GM21526 (cell line): ENCODE data around the gene PBLD.

Experiments used
- ATAC-seq: cut with Tn5 transposase; IDR thresholded peaks from one replicate; pipeline ENCODE4 v1.9.1; 2021; ENCODE audit warnings: moderate library complexity; ENCODE audit not compliant: unreplicated experiment, low FRiP score

The PBLD gene

DNA sequence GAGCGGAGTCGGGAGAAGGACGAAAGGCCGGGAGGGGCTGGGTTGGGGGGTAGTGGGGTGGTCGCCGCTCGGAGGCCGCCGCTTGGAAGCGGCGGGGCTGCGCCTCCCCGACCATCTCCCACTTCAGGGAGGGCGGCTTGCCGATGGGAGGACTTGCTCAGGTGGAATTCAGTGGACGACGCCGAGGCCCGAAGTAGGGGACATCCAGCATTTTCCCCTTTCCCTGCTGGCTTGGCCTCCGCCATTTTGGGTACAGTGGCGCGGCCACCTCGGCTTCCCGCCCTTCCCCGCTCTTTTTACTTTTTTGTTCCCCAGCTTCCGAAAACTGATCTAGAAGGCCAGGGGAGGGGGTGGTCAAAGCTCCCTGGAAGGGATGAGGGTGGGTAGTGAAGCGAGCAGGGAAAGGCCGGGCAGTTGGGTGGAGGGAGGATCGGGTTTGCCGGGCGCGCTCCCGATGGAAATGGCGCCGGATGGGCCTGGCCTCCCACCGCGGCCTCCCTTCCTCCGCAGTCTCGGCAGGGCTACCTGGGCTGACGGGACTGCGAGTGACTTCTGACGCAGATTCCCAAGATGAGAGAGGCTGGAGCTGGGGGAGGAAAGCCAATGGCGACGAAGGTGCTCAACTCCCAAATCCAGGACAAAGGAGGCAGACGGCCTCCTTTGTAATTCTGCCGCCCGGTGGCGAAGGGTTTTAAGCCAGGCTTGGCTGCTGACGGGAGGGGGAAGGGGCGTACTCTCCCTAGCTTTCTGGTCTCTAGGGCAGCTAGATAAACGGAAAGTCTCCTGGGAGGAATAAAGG lies at the start of gene PBLD:
TSS of gene PBLD (minus strand) at position 670 of the 799 bp plus-strand sequence. CDS start 26,084 bp downstream, outside the sequence.
- ATAC-seq, result peak; percentile 13

DNA sequence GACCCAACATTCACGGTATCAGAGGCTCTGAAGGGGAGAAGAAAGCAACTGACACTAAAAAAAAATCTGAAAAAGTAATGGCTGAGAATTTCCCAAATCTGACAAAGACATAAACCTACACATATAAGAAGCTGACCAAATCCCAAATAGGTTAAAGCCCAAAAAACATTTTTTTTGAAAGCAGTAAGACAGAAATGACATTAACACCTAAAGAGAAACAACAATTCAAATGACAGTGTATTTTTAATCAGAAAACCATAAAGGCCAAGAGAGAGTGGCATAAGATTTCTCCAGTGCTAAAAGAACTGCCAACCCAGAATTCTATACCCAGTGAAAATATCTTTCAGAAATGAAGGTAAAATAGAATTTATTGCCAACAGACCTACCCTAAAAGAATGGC lies 38.9 kb upstream of the PBLD start:
- ATAC-seq, result no peak

DNA sequence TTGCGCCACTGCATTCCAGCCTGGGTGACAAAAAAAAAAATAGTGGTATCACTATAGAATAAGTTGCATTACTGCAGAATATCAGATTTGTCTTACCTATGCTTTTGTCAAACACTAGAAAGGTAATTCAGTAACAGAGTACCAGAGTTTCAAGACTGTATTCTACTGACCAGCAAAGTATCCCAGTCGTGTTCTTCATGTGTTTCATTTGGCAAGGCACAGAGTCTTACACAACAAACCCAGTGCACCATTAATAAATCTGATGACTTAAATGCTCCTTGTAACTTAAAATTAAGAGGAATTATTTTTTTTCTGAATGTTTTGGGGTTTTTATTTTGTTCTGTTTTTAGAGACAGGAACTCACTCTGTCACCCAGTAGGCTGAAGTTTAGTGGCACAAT lies 34.4 kb upstream of the PBLD start:
- ATAC-seq, result no peak

DNA sequence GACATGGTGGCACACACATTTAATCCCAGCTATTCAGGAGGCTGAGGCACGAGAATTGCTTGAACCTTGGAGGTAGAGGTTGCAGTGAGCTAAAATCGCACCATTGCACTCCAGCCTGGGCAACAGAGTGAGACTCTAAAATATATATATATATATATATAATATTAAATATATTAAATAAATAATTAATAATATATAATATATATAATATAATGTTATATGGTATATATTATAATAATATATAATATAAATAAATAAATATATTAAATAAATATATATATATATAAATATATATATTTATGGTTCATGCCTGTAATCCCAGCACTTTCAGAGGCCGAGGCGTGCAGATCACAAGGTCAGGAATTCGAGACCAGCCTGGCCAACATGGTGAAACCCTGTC lies 33.9 kb upstream of the PBLD start:
- no peak for ATAC-seq

DNA sequence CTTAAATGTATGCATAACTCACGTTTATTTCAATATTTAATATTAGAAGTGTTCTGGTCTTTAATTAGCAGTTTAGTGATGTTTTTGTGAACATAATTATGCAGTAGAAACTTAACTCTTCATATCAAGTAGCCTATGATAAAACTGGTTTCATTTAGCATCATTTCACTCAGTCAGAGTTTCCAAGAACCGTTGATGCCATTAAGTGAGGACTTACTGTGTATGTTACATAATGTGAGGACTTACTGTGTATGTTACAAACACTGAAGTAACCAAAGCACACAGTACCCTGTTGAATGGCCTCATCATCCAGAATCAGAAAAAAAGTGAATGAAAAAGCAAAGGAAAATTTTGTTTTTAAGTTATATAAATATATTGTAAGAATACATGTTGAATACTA lies 32.9 kb upstream of the PBLD start:
- no peak for ATAC-seq

DNA sequence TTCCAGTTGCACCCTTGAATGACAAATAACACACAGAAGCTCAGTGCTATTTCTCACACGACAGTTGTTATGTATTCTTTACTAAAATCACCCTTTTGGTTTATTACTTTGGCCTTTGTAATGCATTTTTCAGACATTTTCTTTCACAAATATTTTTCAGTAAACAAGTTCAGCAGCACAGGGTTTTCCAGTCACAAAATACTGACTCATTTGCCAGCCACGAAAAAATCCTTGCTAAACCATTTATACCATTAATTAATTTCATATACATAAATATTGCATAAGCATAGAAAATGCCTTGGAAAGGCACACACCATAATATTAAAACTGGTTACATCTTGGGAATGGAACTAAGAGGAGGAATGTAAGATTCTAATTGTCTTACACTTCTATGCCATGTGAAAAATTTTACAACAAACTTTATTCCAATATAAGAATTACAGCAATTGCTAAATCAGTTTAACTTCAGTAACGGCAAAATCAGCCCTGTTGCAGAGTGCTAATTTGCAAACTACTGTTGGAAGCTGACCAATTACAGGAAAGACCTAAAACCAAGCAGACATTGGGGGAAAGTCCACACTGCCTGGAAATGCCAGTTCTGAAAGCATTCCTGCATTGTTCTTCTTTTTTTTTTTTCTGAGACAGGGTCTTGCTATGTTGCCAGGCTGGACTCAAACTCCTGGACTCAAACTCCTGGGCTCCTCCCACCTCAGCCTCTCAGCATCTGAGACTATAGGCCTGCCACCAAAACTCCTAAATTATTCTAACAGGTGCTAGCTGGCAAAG lies 31.6 kb upstream of the PBLD start:
- no peak for ATAC-seq

DNA sequence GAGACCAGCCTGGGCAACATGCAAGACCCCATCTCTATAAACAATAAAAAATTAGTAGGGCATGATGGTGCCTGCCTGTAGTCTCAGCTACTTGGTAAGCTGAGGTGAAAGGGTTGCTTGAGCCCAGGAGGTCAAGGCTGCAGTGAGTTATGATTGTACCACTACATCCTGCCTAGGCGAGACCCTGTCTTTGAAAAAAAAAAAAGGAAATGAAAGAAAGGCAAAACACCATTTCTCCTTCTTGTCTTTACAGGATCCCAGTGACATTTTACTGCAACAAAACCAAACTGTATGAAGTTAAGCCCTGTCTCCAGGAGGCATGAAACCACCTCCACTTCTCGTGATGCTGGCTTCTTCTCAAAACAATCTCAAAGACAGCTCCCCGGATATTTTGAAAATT lies 29.9 kb upstream of the PBLD start:
- no peak for ATAC-seq

DNA sequence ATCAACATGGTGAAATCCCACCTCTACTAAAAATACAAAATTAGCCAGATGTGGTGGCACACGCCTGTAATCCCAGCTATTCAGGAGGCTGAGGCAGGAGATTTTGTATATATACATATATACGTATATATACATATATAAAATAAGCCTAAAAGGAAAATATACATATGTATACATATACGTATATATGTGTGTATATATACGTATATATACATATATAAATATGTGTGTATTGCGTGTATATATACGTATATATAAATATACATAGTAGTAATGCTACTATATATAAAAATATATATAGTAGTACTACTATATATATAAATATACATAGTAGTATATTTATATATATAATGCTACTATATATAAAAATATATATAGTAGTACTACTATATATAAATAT lies 26.5 kb upstream of the PBLD start:
- no peak for ATAC-seq

DNA sequence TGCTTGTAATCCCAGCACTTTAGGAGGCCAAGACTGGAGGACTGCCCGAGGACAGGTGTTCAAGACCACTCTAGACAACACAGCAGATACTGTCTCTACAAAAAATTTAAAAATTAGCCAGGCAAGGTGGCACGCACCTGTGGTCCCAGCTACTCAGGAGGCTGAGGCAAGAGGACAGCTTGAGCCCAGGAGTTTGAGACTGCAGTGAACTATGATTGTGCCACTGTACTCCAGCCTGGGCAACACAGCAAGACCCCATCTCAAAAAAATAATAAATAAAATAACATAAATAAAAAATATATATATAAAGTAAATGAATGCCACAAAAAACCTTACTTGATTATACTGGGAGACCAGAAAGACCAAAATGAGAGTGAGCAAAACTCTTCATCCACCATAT lies 20.8 kb upstream of the PBLD start:
- ATAC-seq, result no peak

DNA sequence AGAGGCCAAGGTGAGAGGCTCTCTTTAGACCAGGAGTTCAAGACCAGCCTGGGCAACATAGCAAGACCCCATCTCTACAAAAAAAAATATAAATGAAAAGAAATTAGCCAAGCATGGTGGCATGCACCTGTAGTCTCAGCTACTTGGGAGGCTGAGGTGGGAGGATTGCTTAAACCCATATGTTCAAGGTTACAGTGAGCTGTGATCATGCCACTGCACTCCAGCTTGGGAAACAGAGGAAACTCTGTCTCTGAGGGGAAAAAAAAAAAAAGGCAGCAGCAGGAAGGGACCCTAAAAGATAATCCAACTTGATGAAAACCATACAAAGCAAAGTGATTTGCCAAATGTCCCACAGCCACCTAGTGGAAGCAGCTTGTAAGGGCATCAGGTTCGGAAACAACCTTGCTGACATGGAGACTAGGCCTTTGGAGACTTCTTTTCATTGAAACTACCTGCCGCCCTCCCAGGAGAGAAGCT lies 15.6 kb upstream of the PBLD start:
- peak; percentile 48 for ATAC-seq

DNA sequence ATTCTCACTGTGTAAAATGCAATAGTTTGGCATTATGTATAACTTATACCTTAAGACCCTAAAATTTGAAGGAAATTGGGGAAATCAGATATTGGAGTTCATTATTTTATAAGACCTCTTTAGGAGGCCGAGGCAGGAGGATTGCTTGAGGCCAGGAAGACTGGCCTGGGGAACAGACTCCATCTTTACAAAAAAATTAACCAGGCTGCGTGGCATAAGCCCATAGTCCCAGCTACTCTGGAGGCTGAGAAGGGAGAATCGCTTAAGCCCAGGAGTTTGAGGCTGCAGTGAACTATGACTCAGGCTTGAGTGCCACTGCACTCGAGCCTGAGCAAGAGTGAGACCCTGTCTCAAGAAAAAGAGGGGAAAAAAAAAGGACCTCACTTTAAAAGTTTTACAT lies 14.0 kb upstream of the PBLD start:
- ATAC-seq, result no peak

DNA sequence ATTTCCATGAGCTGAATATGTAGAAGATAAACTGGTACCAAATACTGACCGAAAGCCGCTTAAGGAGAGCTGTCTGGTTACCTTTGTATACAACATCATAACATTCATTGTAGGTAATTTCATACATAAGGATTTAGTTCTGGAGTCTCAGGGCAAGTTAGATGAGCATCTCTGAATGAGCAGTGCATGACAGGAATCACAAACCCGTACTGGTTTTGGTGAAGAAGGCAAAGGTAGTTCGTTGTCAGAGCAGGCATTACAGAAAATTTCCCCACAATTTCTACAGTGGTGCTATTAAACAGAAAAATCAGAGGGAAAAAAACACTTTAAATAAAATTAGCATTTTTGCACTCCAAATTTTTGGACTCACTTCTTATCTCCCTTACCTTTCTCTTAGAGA lies 12.9 kb upstream of the PBLD start:
- ATAC-seq, result no peak

DNA sequence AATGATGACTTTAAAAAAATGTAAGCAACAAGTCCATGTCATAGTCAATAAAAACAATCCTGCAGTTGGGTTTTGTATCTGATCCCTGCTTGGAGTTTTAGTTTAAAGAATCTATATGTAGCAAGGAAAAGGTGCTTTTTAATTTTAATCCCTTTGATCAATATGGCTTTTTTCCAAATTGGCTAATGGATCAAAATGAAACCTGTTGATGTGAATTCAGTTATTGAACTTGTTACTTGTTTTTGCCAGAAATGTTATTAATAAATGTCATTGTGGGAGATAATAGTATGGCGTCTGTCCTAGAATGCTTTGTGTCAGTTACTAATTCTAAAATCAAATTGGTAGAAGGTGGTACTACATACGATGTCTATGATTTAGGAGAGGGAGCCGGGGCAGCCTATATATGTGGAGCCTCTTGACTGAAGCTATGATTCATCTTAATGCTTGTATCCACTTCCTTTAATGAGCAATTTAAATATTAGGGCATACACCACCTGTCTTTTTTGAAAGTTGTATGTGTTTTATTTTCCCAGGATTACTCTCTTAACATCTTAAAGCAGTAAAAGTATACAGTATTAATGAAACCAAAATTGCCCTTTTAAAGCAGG lies 10.3 kb upstream of the PBLD start:
- no peak for ATAC-seq

DNA sequence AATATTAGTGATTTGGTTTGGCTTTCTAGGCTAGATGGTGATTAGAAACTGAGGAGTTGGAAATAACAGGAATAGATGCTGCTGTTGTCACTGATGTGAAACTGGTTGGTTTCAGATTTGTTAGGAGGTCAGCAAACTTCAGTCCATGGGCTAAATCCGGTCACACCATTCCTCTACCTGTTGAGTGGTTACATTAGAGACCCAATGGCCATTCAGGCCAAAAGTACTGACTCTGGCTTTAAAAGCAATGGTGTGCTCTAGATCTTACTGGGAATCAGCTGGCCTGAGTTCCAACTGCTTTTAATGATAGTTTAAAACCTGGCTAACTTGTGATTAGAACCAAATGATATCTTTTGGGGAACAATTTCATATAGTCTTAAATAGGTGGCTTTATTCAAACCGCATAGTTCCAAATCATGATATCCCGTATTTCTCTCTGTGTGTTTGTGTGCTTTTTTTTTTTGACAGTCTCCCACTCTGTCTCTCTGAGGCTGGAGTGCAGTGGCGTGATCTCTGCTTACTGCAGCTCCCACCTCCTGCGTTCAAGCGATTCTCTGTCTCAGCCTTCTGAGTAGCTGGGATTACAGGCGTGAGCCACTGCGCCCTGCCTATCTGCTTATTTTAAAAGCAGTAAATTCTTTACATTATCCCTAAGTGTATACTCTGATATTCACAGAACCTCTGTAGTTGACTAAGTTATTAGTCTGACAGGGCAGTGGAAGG lies 7.8 kb upstream of the PBLD start:
- ATAC-seq, result no peak

DNA sequence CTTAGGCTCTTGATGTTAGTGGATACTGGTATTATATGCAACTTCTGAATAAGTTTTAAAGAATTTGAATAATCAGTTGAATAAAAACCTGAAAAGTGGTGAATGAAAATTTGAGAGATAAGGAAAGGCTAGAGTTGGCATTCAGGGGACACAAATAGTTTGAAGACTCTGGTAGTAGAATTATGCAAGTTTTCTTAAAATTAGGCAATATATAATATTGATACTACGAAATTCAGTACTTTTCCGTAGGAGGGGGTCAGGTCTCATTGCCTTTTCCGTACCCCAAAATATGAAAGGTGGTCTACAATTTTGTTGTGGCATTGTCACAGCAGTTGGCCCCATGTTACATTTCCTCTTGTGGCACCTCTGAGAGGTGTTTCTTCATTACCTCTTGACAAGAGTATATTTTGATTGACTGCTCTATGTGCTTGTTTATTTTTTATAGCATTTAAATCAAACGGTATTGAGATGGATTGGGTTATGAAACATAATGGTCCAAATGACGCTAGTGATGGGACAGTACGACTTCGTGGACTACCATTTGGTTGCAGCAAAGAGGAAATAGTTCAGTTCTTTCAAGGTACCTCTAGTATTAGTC lies 4.1 kb upstream of the PBLD start:
- no peak for ATAC-seq

DNA sequence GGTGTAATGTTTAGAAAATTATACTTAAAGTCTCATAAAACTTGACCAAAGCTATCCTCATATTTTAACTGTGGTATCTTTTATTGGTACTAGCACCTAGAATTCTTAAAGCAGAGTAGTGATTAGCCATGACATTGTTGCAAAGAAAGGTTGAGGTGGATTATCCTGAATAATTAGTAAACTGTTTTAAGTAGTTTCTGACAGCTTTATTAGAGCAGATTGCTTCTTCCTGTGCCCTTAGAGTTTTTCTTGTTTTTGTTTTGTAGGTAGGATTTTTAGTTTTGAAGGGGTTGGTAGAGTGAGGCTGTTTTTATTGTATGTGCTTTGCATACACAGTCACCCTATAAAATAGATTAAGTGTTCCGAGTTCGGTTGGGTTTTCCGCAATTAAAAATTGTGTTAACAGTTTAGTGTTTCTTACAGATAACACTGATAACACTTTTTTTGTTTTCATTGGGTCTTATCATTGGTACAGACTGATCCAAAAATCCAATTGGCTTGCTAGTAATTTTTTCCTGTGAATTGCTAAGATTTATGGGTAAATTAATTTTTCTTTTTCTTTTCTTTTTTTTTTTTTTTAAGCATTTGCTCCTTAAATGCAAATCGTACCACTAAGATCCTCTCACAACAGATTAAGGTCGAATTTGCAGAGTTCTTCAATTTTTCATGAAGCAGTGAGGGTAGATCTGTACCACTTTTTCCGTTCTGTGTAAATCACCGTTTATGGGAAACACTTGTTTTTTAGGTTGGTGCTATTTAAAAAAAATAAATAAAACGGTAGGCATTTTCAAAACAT lies 2.1 kb upstream of the PBLD start:
- ATAC-seq, result no peak

DNA sequence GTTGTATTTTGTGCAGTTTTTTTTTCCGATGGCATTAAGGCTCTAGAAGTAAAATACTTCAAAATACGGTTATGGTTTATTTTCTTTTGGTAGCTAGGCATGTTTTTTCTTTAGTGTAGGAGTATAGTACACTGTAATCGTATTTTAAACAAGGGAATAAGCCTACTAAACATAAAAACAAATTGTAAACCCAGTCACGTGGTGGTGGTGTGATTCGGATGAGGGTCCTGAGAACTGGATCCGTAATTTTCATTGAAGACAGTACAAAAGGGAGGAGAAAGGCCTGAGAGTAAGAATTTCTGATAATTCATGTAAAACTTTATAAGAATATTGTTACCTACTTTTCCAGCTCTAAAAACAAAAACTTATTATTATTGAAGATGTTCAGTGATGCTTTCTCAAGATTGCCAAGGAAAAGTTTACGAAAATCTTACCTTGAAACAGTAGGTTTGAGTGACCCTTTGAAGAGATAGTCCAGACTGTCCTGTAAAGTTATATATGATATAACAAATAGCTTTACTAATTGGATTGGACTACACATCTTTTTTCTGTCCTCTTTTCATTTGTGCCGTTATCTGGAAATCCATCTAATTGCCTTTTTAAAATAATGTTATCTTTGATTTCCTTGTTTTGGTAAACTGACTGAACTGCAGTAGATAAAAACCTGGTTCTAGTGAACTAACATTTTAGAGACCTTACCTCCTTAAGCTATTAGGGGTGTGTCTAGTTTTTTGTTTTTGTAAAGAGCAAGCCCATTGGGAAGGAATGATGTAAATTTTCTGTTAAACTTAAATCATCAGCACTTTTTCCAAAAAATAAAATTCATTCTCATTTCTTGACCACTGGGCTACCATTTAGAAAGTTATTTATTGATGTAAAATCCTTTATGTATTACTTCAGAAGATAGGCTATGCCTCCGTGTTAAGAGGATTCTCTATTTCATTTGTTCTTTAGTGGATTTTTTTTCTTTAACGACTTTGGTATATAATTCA lies 1.0 kb upstream of the PBLD start:
- ATAC-seq, result no peak

DNA sequence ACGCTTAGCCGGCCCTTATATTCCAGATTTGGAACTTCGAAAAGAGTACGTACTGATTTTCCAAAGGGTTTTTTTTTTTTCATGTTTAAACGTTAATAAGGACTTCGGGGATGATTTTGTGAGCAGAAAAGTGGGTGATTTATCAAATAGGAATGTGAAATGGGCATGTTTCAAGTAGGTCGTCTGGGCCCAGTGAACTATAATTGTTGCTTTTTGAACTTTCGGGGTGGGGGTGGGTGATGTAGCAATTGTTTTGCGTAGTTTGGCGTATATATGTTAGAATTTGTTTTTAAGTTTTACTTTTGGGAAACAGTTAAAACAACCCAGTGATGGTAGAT lies 299 bp upstream of the PBLD start:
- ATAC-seq, result no peak
